H9 (cell line): ENCODE data around the gene ZNF587B. TPM values are rescaled to one million over a fixed set of nuclear protein-coding genes. Genes with fewer than 3 reads are reported as not detected.
"Not testable (repeated sequence)": the region's sequence is repeated elsewhere in the genome, so short reads cannot be mapped to it uniquely, and the experiment has no call there.

Experiments
- DNase-seq: peaks from one replicate; pipeline ENCODE4 v3.0.0-alpha.2; 2017
- H2AFZ ChIP-seq: one replicate; pipeline ENCODE4 v1.6.1; 2013; ENCODE audit warnings: mild to moderate bottlenecking, low read length, control low read depth, moderate library complexity
- H2AK5ac ChIP-seq: 2 replicates; pipeline ENCODE4 v1.6.1; 2013; ENCODE audit warnings: low read length, control low read depth, mixed read lengths; ENCODE audit not compliant: insufficient read length
- H2BK120ac ChIP-seq: one replicate; pipeline ENCODE4 v1.6.1; 2013; ENCODE audit warnings: low read depth, mild to moderate bottlenecking, low read length, control low read depth, inconsistent platforms; ENCODE audit not compliant: poor library complexity, severe bottlenecking
- H2BK12ac ChIP-seq: 2 replicates; pipeline ENCODE4 v1.6.1; 2013; ENCODE audit warnings: low read length, control low read depth, mixed read lengths, low read depth; ENCODE audit not compliant: insufficient read length
- H2BK15ac ChIP-seq: 2 replicates; pipeline ENCODE4 v1.6.1; 2013; ENCODE audit warnings: low read depth, low read length, control low read depth
- H2BK20ac ChIP-seq: one replicate; pipeline ENCODE4 v1.6.1; 2013; ENCODE audit warnings: low read depth, mild to moderate bottlenecking, low read length, control low read depth, inconsistent platforms; ENCODE audit not compliant: poor library complexity, severe bottlenecking
- H2BK5ac ChIP-seq: 2 replicates; pipeline ENCODE4 v1.6.1; 2013; ENCODE audit warnings: low read length, control low read depth, mixed read lengths; ENCODE audit not compliant: insufficient read length
- H3K14ac ChIP-seq: 2 replicates; pipeline ENCODE4 v1.6.1; 2013; ENCODE audit warnings: low read length, control low read depth; ENCODE audit not compliant: insufficient read depth
- H3K18ac ChIP-seq: 2 replicates; pipeline ENCODE4 v1.6.1; 2013; ENCODE audit warnings: low read depth, mild to moderate bottlenecking, mixed read lengths, low read length, control low read depth; ENCODE audit not compliant: insufficient read length
- H3K23ac ChIP-seq: 2 replicates; pipeline ENCODE4 v1.6.1; 2013; ENCODE audit warnings: low read length, control low read depth, mixed read lengths, low read depth; ENCODE audit not compliant: insufficient read length
- H3K23me2 ChIP-seq: 2 replicates; pipeline ENCODE4 v1.6.1; 2013; ENCODE audit warnings: low read depth, mild to moderate bottlenecking, mixed read lengths, low read length, control low read depth; ENCODE audit not compliant: insufficient read length, poor library complexity, severe bottlenecking
- H3K27ac ChIP-seq: 2 replicates; pipeline ENCODE4 v1.5.1; 2013; ENCODE audit warnings: low read length, control low read depth, mixed read lengths, low read depth; ENCODE audit not compliant: insufficient read length
- H3K27me3 ChIP-seq: 2 replicates; pipeline ENCODE4 v1.6.1; 2013; ENCODE audit warnings: low read length, control low read depth, inconsistent platforms; ENCODE audit not compliant: insufficient read depth
- H3K4ac ChIP-seq: 2 replicates; pipeline ENCODE4 v1.6.1; 2013; ENCODE audit warnings: low read depth, mild to moderate bottlenecking, control low read depth, inconsistent platforms, low read length, moderate library complexity
- H3K4me1 ChIP-seq: 2 replicates; pipeline ENCODE4 v1.6.1; 2013; ENCODE audit warnings: low read length, control low read depth, inconsistent platforms; ENCODE audit not compliant: insufficient read depth
- H3K4me2 ChIP-seq: 2 replicates; pipeline ENCODE4 v1.6.1; 2013; ENCODE audit warnings: low read length, control low read depth, mixed read lengths; ENCODE audit not compliant: insufficient read length, insufficient read depth
- H3K56ac ChIP-seq: 2 replicates; pipeline ENCODE4 v1.6.1; 2013; ENCODE audit warnings: low read depth, mild to moderate bottlenecking, mixed read lengths, low read length, control low read depth; ENCODE audit not compliant: insufficient read length
- H3K79me1 ChIP-seq: 2 replicates; pipeline ENCODE4 v1.6.1; 2013; ENCODE audit warnings: low read depth, mild to moderate bottlenecking, moderate library complexity, low read length, control low read depth, inconsistent platforms; ENCODE audit not compliant: insufficient read depth, poor library complexity, severe bottlenecking
- H3K79me2 ChIP-seq: 2 replicates; pipeline ENCODE4 v1.6.1; 2013; ENCODE audit warnings: low read length, control low read depth, inconsistent platforms; ENCODE audit not compliant: insufficient read depth
- H3K9ac ChIP-seq: 2 replicates; pipeline ENCODE4 v1.6.1; 2013; ENCODE audit warnings: low read length, control low read depth, mixed read lengths; ENCODE audit not compliant: insufficient read length; ENCODE audit errors: extremely low read depth
- H3K9me3 ChIP-seq: one replicate; pipeline ENCODE4 v1.6.1; 2013; ENCODE audit warnings: low read depth, low read length, inconsistent platforms; ENCODE audit not compliant: control insufficient read depth
- H3T11ph ChIP-seq: one replicate; pipeline ENCODE4 v1.6.1; 2013; ENCODE audit warnings: mild to moderate bottlenecking, low read length, control low read depth, inconsistent platforms
- H4K20me1 ChIP-seq: one replicate; pipeline ENCODE4 v1.6.1; 2013; ENCODE audit not compliant: control insufficient read depth, insufficient read length, insufficient read depth
- H4K5ac ChIP-seq: 2 replicates; pipeline ENCODE4 v1.6.1; 2013; ENCODE audit warnings: low read depth, mild to moderate bottlenecking, mixed read lengths, low read length, control low read depth; ENCODE audit not compliant: insufficient read length
- H4K8ac ChIP-seq: replicated peaks from 2 replicates; pipeline ENCODE4 v1.6.1; 2013; ENCODE audit warnings: low read length, control low read depth, mixed read lengths, low read depth; ENCODE audit not compliant: insufficient read length
- H4K91ac ChIP-seq: 2 replicates; pipeline ENCODE4 v1.6.1; 2013; ENCODE audit warnings: low read depth, mild to moderate bottlenecking, moderate library complexity, mixed read lengths, low read length, control low read depth; ENCODE audit not compliant: insufficient read length
- H3K27ac Mint-ChIP-seq, 3 experiments: 2 replicates in 2 of 3; 3 replicates in 1 of 3; pipeline ENCODE4 v1.8.0; 2020 to 2021; ENCODE audit warnings: mixed read lengths in 3 of 3, mild to moderate bottlenecking in 1 of 3, moderate library complexity in 1 of 3
- H3K27me3 Mint-ChIP-seq: 2 replicates; pipeline ENCODE4 v1.8.0; 2021; ENCODE audit warnings: low read depth, mild to moderate bottlenecking, moderate library complexity, mixed read lengths
- H3K36me3 Mint-ChIP-seq, 3 experiments: 2 replicates in 2 of 3; 3 replicates in 1 of 3; pipeline ENCODE4 v1.8.0; 2020 to 2021; ENCODE audit warnings: low read depth in 3 of 3, mixed read lengths in 3 of 3; ENCODE audit not compliant: insufficient read depth in 1 of 3
- H3K4me1 Mint-ChIP-seq, 2 experiments: 2 replicates each; pipeline ENCODE4 v1.8.0; 2020; ENCODE audit warnings: mixed read lengths in 2 of 2
- H3K4me3 Mint-ChIP-seq, 2 experiments: 2 replicates in 1 of 2; 3 replicates in 1 of 2; pipeline ENCODE4 v1.8.0; 2020 to 2021; ENCODE audit warnings: mild to moderate bottlenecking in 2 of 2, mixed read lengths in 2 of 2, moderate library complexity in 1 of 2
- H3K9me3 Mint-ChIP-seq, 2 experiments: 2 replicates in 1 of 2; 3 replicates in 1 of 2; pipeline ENCODE4 v1.8.0; 2020; ENCODE audit warnings: mild to moderate bottlenecking in 2 of 2, mixed read lengths in 2 of 2, moderate library complexity in 1 of 2
- CTCF ChIP-seq: fragments of 200-600 bp; sonication (generic); conservative IDR thresholded peaks from 3 replicates; pipeline ENCODE4 v1.8.0; 2021; ENCODE audit warnings: antibody characterized with exemption, mild to moderate bottlenecking
- WGBS: extraction: QIAGEN DNeasy Blood & Tissue Kit; methylation state at CpG from one replicate; pipeline ENCODE4 v1.1.7; 2013; ENCODE audit warnings: missing lambda C conversion rate, low lambda C conversion rate, mixed read lengths; ENCODE audit not compliant: insufficient read length; ENCODE audit errors: extremely low coverage; 5-methylcytosine and 5-hydroxymethylcytosine counted together
- total RNA-seq: library from RNA; stranded (reverse); gene quantifications from 2 replicates; pipeline ENCODE4 v1.2.1, GENCODE V29; 2021

ZNF587B gene
- total RNA-seq, 1 experiment from 2014 or later: 45.2 TPM

- H3K9me3 Mint-ChIP-seq: 0 out of 5 replicates have a peak, but pooled peaks cover 0 to 2% of the 10 kb centered on the region in 2 experiments
- Histone ChIP-seq H3K4ac (no peak overlapping the region), H3K23me2 (peaks cover 7% of the 10 kb centered on the region), H2BK5ac (no peak overlapping the region), H3T11ph (no peak overlapping the region), H4K20me1 (no peaks in the 10 kb centered on the region), H3K4me2 (peak overlapping the region; percentile 99), H3K56ac (no peak overlapping the region), H4K91ac (no peak overlapping the region), H2BK120ac (no peak overlapping the region), H3K9ac (peak overlapping the region; percentile 92), H4K8ac (no peak overlapping the region), H3K14ac (no peak overlapping the region; the same call in 1 of the 2 replicates), H2BK20ac (no peak overlapping the region), H2AK5ac (no peak overlapping the region), H2AFZ (no peak overlapping the region), H3K79me1 (peaks cover 4% of the 10 kb centered on the region), H3K27ac (no peak overlapping the region), H3K79me2 (peaks cover 36% of the 10 kb centered on the region), H3K27me3 (no peaks in the 10 kb centered on the region), H2BK15ac (no peak overlapping the region), H2BK12ac (no peak overlapping the region), H3K4me1 (no peaks in the 10 kb centered on the region; the same call in 1 of the 2 replicates), H3K23ac (no peak overlapping the region), H3K18ac (no peak overlapping the region), H3K9me3 (no peaks in the 10 kb centered on the region), H4K5ac (no peak overlapping the region)
- WGBS: no CpG with 5 or more reads among the region's 6 CpGs
- H3K36me3 Mint-ChIP-seq: peaks cover 5 to 50% (median 36%) of the 10 kb centered on the region in 3 experiments
- no peaks in the 10 kb centered on the region for H3K27me3 Mint-ChIP-seq
- TF ChIP-seq CTCF: no peak
- H3K4me1 Mint-ChIP-seq: peaks cover 44 to 45% of the 10 kb centered on the region in 2 experiments
- H3K27ac Mint-ChIP-seq: peak overlapping the region in 2 of 3 experiments; percentile 98 to 99; a peak in 3 of 7 replicates
- peak overlapping the region; percentile 96 to 98 for H3K4me3 Mint-ChIP-seq
- no peak for DNase-seq
Observed at GRCh38 chr19:57820599-57820998, 9.5 kb upstream of the ZNF587B start.

- peak overlapping the region; percentile 99 for H3K4me2 ChIP-seq
- not testable (repeated sequence) for H3K18ac ChIP-seq, H3K27me3 ChIP-seq, H2AFZ ChIP-seq, H3K4me1 ChIP-seq, DNase-seq, H2BK12ac ChIP-seq, H4K91ac ChIP-seq, H4K8ac ChIP-seq, H3K9me3 ChIP-seq, H2AK5ac ChIP-seq, H3K79me1 ChIP-seq, H3K4ac ChIP-seq, H3K23me2 ChIP-seq, H2BK5ac ChIP-seq, H4K20me1 ChIP-seq, H3K27ac ChIP-seq, H3K9me3 Mint-ChIP-seq, H3K9ac ChIP-seq, H3K27ac Mint-ChIP-seq, H4K5ac ChIP-seq, H3K27me3 Mint-ChIP-seq, H2BK120ac ChIP-seq, H3K56ac ChIP-seq, H3K14ac ChIP-seq, H2BK15ac ChIP-seq, H2BK20ac ChIP-seq, H3T11ph ChIP-seq, H3K23ac ChIP-seq
- no CpG with 5 or more reads among the region's 3 CpGs for WGBS
- H3K36me3 Mint-ChIP-seq: peaks cover 7 to 54% (median 40%) of the 10 kb centered on the region in 3 experiments
- peaks cover 44 to 45% of the 10 kb centered on the region in 2 experiments for H3K4me1 Mint-ChIP-seq
- H3K4me3 Mint-ChIP-seq: peak overlapping the region; percentile 96 to 98
- peaks cover 38% of the 10 kb centered on the region for H3K79me2 ChIP-seq
Observed at GRCh38 chr19:57821095-57821494, 9.0 kb upstream of the ZNF587B start.
